Islet precursor cell (in vitro differentiated cells): ENCODE results near the gene HOXB4.

Experiments
- DNase-seq: peaks from one replicate; pipeline ENCODE4 v3.0.0-alpha.2; 2018

Gene HOXB4

DNA sequence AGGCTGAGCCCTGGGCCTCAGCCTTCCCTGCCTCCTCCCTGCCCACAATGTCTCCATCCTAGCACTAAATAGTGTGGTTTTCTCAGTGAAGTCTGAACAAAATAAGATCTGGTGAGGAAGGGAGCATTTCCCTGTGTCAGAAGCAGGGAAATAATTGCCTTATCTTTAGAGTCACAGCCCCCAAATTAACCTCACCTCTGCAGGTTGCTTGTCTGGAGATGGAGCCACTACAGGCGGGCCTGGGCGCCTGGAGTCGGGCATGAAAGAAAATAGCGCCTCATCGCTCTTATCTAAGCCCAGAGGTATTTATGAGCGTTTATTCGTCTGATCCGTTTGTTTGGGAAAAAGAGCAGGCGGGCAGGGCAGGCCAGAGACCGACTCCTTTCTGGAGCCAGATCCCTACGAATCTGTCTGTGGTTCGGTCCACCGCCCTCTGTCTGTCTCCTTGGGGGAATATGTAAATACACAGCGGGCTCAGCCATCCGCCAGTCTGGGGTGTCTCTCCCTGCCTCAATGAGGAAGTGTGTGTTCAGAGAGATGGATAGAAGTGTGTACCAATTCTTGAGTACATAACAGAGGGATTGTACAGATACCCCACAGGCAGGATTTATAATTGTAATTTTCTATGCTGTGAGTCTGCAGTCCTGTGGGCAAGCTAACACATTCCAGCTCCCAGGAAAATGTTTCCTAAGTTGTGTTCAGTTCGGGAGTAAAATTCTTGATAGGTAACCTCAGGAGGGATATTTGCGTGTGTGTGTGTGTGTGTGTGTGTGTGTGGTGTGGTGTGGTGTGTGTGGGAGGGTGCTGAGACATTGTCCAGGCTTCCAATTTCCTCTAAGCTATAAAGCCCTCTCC, 22.3 kb upstream of the HOXB4 start:
- DNase-seq = peak; percentile 97

DNA sequence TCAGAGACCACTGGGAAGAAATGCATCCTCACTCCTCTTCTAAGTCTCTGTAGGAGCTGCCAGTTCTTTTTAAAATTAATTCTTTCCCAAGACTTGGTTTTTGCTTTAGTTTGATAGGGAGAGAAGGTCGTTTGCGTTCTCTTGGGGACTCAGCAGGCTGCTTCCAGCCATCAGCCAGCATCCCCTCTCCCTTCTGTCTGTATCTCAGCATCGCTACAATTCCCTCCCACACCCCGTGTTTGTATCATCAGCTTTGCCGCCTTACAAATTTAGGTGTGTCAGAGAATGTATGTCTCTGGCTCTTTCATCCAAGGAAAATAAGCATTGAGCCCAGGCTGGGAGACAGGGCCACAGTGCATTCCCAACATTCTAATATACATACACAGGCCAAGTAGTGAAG, 21.2 kb upstream of the HOXB4 start:
- DNase-seq = no peak

DNA sequence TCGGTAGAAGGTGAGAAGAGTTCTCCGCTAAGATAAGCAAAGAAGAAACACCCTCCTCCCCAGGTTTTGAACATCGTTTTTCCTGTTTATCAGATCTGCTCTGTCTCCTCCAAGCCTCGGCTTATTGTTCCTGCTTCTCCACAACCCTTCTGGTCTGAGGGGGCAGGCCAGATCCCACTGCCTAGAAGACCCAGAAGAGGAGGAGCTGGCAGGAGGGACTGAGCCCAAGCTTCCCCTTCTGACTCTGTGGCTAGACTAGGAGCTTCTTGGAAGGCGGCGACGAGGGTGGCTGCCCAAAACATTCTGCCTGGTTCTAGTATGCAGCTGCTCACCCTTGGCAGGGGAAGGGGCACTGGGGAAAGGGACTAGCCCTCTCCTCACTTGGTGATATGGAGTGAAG, 20.6 kb upstream of the HOXB4 start:
- peak; percentile 79 for DNase-seq

DNA sequence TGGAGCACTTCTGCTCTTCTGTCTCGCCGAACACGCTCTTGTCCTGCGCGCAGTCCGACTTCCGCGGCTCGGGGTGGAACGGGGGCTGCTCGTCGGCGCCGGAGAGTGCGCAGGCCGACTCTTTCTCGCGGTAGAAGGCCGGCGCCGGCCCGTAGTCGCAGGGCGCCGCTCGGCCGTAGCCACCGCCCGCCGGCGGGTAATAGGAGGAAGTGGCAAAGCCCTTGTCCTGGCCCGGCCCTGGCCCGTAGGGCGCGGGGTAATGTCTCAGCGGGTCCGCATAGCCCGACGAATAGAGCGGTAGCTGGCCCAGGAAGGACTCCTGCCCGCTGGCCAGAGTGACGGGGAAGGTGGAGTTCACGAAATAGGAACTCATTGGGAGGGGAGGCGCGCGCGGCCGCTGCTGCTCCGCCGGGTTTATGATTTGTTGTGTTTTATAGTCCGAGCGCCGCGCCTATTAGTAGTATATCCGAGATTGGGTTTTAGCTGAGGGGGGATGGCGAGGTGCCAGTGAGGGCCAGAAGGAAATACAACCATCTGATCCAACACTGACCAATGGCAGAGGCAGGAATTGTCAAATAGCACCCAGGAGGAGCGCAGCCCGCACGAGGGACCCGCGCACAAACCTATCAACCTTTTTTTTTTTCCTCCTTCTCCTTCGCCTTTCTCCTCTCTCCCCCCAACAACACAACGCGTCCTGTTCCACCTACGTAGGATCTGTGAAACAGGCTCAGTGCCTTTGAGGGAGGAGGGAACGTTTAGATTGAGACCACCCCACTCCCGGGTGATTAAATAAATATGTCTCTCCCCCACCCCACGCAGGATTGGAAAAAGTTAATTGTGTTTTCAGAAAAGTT, 19.9 kb upstream of the HOXB4 start:
- peak; percentile 82 for DNase-seq

DNA sequence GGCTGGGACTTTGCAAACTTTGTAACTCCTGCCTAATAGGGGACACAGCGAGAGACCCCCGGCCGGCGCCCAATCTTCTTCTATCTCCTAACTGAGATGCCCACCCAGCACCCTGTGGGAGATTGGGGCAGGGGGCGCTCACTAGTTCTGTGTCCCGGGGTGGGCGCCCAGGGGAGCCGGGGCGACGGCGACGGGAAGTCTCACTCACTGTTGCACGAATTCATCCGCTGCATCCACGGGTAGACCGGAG, 19.3 kb upstream of the HOXB4 start:
- DNase-seq = no peak

DNA sequence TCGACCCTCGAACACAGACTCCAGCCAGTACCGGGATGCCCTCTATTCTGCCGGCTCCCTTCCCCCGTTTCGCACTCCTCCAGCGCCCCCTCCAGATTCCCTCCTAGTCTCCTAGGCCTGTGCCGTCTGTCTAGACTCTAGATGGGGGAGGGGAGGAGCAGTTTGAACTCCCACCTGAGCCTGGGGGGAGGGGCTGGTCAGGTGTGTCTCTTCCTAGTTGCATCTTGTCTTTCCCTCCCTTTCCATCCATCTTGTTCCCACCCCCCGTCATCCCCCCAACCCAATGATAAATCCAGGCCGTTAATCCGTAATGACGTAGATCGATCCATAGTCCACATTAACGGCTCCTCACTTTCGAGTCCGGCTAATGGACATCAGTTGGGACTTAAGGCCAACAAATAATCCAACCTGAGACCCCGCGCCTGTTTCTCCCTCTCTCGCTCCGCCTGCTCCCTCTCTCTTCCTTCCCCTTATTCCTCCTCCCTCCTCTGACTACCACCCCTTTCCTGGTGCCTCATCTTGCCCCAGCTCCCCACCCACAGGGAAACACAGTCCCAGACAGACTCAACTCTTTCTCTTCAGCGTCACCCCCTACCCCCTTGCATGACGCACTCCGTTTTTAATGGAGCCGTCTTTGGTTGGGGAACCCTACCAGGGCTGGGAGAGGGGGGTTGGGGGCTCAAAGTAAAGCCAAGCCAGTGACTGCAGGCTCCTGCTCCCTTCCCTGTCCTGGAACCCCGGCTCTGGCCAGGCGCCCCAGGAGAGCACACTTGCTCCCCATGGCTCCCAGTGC, 18.8 kb upstream of the HOXB4 start:
- DNase-seq = peak; percentile 71

DNA sequence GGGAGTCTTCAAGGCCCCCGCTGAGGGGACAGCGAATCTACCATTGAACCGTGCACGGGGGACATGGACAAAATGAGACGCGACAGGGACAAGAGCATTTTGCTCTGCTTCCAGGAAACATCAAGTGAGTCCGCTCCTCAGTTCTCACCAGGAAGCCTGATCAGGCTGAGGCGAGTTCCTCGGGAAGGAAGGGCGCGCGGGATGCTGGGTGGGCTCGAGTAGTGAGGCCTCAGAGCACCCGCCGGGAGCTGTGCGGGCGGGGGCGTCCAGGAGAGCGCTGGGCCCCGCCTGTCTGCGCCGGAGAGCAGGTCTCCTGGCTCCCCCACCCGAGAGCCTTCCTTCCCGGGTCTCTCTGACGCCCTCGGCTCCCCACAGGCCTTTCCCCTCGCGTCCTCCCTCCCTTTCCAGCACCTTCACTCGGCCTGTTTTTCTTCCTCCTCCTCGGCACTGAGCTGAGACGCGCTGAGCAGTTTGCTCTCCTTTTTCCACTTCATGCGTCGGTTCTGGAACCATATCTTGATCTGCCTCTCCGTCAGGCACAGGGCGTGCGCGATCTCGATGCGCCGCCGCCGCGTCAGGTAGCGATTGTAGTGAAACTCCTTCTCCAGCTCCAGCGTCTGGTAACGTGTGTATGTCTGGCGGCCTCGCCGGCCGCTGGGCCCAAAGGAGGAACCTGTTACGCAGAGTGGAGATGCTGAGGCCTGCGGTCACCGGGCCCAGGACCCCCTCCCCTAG, 18.0 kb upstream of the HOXB4 start:
- peak; percentile 84 for DNase-seq

DNA sequence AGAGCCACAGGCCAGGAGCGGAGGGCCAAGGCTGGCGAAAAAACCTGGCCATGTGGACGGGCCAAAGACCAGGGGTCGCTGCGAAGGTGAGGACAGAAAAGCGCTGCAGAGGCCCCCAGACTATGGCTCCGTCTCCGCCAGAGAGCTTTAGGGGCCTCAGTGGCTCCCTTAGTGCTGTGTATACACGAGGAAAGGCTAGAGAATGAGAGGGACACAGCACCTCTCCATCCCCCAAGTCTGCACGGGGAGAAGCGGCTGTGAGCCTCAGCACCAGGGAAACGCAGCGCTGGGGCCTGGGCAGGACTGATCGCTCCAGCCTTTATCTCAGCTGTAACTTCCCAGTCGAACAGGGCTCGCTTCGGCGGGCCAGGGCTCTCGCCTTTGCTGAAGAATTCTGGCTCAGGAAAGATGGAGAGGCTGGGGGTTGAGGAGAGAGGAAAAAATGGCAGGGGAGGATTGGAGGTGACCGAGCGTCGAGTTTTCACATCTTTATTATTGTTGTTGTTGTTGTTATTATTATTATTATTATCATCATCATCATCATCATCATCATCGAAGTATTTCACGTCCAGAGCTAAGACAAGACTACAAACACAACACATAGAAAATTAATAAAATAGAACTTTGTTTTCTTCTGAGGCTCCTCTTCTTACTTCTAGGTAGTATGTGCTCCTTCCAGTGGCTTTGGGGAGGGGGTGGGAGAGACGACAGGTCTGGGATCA, 17.3 kb upstream of the HOXB4 start:
- DNase-seq = peak; percentile 71

DNA sequence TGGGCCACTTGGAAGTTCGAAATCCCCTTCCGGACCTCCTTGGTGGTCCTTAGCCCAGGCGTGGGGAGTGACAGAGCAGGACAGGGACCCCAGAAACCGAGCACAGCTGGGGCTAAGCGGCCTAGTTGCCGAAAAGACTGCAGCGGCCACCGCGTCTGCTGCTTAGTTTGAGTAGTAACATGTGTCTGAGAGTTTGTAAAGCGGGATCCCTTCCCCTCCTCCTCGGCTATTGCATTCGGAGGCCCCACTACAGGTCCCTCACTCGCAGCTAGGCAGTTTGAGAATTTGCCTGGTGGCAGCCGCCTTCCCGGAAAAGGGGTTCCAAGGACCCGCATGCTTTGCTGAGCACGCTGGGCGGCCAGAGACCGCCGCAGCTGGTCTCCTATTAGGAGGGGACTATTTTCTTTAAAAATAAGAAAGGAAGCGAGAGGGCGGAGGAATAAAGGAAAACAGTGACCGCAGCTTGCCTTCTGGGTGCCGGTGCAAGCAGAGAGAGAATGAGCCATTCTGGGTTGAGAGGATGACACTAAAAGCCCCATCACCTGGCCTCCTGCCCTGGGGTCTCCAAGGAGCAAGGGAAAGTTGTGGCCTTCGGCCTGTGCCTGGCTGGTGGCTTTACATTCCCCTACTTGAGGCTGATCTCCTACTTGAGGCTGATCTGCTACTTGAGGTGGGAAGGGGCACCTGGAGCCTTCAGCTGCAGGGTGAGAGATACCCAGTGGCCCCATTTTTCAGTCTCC, 16.6 kb upstream of the HOXB4 start:
- peak; percentile 77 for DNase-seq

DNA sequence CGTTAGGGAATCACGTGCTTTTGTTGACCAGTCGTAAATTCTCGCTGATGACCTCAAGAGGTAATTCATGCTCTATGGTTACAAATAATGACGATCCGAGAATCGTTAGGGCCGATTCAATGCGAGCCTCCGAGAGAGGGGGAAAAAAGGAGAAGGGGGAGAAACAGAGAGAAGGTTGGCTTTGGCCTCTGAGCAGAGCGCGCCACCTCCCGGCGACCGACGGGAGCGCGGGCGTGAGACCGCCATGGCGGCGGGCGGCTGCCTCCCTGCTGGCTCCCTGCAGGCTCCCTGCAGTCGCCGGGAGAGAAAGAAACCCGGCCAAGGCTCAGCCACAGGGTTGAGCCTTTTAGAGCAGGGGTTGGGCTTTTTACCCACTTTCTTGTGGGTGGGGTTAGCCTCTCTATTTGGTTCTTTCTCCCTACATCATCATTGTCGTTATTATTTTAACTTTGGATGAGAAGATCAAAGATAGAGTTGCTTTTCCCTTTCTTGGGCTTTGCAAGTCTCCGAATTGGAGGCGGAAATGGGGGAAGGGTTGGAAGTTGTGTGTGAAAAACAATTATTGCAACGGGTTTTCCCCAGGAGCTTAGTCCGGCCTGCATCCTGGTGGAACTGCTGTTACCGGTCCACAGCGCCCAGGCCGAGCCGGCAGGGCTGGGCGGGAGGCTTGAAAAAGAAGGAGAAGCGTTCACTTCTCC, 15.8 kb upstream of the HOXB4 start:
- DNase-seq = peak; percentile 98

DNA sequence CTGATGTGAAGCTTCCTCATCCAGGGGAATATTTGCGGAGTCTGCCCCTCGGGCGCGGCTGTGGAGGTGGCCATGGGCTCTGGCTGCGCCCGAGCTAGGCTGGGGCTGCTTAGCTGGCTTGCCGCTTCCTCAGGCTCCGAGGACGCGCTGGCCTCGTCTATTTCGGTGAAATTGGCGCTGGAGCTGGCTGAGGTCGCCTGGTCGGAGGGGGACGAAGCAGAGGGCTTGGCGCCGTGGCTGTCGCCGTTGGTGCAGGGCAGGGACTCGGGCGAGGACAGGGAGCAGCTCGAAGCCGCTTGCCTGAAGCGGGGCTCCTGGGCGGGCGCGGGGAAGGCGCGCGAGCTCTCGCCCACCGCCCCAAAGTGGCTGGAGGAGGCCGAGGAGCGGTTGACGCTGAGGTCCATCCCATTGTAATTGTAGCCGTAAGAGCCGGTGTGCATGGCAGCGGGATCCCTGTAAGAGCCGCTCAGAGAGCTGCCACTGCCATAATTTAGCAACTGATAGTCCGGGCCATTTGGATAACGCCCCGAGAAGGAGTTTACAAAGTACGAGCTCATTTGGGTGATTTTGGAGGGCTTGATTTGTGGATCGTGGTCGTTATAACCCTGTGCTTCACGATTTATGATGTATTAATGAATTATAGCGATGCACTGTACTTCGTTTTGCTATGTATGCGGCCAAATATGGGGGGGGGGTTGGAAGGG, 15.1 kb upstream of the HOXB4 start, which contains the start of gene HOXB5:
Gene HOXB5, minus strand, starts transcription at position 654 of the 704 bp plus-strand sequence. Its CDS starts 97 bp downstream, at position 557.
- DNase-seq = peak; percentile 85

DNA sequence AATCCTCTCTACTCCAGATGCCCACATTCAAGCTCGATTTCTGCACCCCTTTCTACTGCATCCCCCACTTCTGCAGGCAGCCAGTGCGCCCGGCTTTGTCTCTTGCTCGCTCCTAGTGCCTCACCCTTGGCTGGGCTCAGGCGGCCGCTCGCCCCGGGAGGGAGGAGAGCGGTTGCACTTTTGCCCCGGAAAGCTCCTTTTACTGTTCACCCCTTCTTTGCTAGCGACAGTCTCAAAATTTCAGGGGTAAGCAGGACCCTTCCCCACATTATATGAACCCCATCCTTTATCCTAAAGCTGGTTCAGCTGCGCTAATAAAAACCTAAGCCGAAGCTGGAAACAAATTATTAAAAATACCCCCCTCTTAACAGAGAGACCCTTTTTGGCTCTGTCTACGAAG, 14.4 kb upstream of the HOXB4 start:
- DNase-seq = no peak

DNA sequence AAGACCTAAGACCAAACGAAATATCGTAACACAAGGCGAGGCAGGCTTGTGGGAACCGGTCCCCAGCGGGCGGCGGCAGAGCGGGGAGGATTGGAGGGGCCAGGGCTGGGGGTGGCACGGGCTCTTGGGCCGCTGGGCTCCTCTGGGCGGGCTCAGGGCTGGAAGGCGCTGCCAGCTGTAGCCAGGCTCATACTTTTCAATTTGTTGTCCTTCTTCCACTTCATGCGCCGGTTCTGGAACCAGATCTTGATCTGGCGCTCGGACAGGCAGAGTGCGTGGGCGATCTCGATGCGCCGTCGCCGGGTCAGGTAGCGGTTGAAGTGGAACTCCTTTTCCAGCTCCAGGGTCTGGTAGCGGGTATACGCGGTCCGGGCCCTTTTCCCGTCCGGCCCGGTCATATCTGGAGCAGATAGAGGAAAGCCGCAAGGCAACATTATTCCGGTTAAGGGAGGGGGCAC, 13.9 kb upstream of the HOXB4 start:
- DNase-seq = peak; percentile 71

DNA sequence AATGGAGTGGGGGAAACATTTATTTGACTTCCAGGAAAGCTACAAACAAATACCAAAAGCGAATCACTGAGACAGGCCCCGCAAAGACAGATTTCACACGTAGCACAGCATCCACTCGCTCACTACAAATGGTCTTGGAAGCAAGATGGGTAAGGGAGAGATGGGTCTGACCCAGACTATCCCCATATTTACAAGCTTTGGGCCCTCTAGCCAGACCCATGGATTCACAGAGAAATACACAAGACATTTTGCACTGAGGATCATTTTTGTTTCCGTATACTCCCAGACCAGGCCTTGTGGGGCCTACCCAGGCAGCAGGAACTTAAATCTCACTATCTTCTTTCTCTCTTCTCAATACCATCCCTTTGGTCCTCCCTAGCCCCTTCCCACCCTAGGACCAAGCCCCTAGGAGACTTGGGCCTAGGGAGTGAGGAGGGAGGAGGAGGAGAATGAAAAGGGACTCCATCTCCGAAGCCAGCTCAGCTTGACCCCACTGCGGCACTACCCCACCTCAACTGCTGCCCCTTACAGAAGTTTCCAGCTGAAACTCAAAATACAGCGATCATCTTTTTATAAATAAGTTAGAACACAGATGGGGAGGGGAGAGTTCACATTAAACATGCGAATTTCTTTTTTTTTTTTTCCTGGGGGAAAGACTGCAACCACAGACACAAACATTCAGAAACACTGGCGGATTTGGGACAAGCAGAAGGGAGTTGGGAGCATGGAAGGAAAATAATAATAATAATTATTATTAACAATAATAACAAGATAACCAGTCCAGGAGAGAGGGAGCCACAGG, 13.3 kb upstream of the HOXB4 start:
- no peak for DNase-seq

DNA sequence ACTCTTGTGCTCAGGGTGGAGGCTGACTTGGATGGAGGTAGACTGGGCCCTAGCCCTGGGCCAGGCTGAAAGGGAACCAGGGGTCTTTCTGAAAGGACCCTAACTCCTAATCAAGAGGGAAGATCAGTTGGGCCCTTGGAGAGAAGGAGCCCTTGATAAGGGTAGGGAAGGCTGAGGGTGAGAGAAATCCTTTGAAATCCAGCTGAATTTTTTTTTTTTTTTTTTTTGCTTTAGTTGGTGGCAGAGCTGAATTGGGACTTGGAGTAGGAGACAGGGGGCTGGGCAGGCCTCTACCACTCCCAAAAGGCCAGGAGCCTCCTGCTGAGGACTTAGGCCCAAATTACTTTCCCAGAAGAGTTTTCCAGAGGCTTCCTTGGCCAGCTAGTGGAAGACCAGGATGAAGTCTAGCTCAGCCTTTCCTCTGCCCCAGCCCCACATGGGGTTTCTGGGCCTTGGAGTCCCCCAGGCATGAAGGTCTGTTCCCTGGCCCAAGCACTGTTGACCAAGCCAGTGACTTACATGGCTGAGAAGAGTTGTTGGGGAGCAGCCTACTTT, 12.5 kb upstream of the HOXB4 start:
- peak; percentile 58 for DNase-seq

DNA sequence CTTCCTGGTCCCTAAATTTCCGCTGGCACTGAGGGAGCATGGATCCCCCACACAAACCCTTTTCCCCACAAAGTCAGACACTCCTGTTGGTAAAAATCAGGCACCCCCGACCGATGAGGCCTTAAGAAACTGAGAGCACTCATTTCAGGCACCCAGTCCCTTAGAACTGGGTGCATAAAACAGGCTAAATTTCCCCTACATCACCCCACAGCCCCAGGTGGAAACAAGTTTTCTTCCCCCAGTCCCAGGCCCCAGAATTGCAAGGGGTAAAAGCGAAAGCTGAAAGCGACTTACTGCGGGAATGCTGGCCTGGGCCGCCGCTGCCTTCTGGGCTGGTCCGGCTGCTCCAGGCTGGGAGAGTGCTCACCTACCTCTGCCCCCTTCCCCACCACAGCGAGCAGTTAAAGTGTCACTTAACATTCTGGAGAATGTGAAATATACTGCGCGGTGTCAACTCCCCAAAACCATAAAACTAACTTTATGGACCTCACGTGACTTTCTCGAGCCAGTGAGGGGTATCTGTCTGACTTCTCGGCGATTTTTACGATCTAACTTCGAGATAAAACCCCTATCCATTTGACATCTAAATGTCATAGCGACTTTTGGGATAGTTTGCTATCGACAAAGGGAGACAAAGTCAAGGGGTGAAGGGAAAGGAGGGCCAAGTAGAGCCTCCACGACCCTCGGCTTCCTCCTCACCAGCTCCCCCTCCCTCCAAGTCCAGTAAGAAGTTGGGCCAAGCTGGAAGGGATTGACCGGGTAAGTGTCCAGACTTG, 11.9 kb upstream of the HOXB4 start, which contains the start of gene HOXB3:
Gene HOXB3, minus strand, starts transcription at position 411 of the 776 bp plus-strand sequence. CDS start 37,767 bp downstream, outside the sequence.
- DNase-seq = peak; percentile 84

DNA sequence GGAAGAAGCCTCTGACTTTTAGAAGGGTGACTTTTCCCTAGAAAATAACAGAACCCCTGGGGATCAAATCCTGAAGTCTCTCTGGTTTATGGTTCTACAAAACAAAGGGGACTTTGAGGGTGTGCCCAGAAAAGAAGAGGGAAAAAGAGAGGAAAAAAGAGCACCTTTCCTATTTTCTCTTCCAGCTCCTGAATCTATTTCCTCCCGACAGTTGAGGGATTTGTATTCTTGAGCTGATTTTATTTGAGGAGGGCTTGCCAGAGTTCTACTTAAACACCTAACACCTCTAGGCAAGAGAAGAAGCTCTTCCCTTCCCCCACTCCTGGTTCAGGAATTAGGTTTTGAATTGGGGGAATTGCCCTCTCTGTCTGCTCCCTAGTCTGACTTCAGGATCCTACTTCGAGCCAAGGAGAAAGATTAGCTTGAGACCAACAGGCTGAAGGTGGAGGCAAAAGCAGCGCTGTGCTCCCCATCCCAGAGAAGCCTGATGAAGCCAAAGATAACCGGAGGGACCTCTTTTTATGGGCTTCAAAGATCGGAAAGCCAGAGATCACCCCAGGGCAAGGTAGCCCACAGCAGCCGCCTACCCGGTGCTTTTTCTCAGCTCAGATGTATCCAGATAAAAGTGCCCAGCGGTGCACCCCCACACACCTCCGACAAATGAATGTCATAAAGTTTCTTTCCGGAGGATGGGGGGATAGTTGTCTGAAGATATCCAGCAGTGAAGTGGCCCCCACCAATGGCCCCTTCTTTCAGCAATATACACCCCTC, 11.1 kb upstream of the HOXB4 start:
- no peak for DNase-seq
